Right forelimb (tissue), 1 donor: ENCODE results near the gene OR6C75.
"Not testable (repeated sequence)": the region's sequence is repeated elsewhere in the genome, so short reads cannot be mapped to it uniquely, and the experiment has no call there.

ENCODE experiments used
- DNase-seq: peaks from one replicate; pipeline ENCODE4 v3.0.0-alpha.2; 2018

Gene OR6C75

GRCh38 chr12:55362675-55363074 lies at the start of gene OR6C75:
Gene OR6C75, plus strand, starts transcription at chr12:55362975. Its CDS starts 2,136 bp downstream, at chr12:55365111.
- no peak for DNase-seq

- DNase-seq = no peak
Observed at GRCh38 chr12:55314043-55314442, 48.7 kb upstream of the OR6C75 start, which contains the start of gene OR6C1. Gene OR6C1, plus strand, starts transcription at chr12:55314343. Its CDS starts 6,257 bp downstream, at chr12:55320600.

- DNase-seq = no peak
Observed at GRCh38 chr12:55320201-55320600, 42.6 kb upstream of the OR6C75 start.

GRCh38 chr12:55325801-55326200 lies 37.0 kb upstream of the OR6C75 start:
- not testable (repeated sequence) for DNase-seq

- no peak for DNase-seq
Observed at GRCh38 chr12:55330446-55330845, 32.3 kb upstream of the OR6C75 start, which contains the start of gene OR6C3. Gene OR6C3, plus strand, starts transcription at chr12:55330746. Its CDS starts 955 bp downstream, at chr12:55331701.

GRCh38 chr12:55336002-55336401 lies 26.8 kb upstream of the OR6C75 start:
- DNase-seq = no peak

GRCh38 chr12:55355338-55355737 lies 7.4 kb upstream of the OR6C75 start:
- not testable (repeated sequence) for DNase-seq

GRCh38 chr12:55365086-55365485 lies 2.3 kb downstream of the OR6C75 start:
- no peak for DNase-seq

GRCh38 chr12:55372521-55372920 lies 9.7 kb downstream of the OR6C75 start:
- no peak for DNase-seq

GRCh38 chr12:55385891-55386290 lies 23.1 kb downstream of the OR6C75 start:
- DNase-seq = no peak

- DNase-seq = no peak
Observed at GRCh38 chr12:55392032-55392795, 29.4 kb downstream of the OR6C75 start.

GRCh38 chr12:55396326-55396725 lies 33.6 kb downstream of the OR6C75 start:
- DNase-seq = no peak

- DNase-seq = no peak
Observed at GRCh38 chr12:55400229-55400628, 37.5 kb downstream of the OR6C75 start, which contains the start of gene OR6C65. Gene OR6C65, plus strand, starts transcription at chr12:55400529. Its CDS starts 0 bp downstream, at chr12:55400529.

- no peak for DNase-seq
Observed at GRCh38 chr12:55407866-55408265, 45.1 kb downstream of the OR6C75 start.

- DNase-seq = not testable (repeated sequence)
Observed at GRCh38 chr12:55409133-55409532, 46.4 kb downstream of the OR6C75 start.

GRCh38 chr12:55412138-55412537 lies 49.4 kb downstream of the OR6C75 start:
- DNase-seq = not testable (repeated sequence)

- DNase-seq = not testable (repeated sequence)
Observed at GRCh38 chr12:55413498-55414388, 51.0 kb downstream of the OR6C75 start.

GRCh38 chr12:55414396-55414823 lies 51.6 kb downstream of the OR6C75 start:
- DNase-seq = not testable (repeated sequence)

GRCh38 chr12:55414889-55415288 lies 52.1 kb downstream of the OR6C75 start:
- DNase-seq = not testable (repeated sequence)

- no peak for DNase-seq
Observed at GRCh38 chr12:55416961-55417360, 54.2 kb downstream of the OR6C75 start.
